Esophagus squamous epithelium (tissue), 4 donors: Measurements from ENCODE around the gene DDX24.

Experiments used
- POLR2A ChIP-seq, 4 donors: fragments of 450-650 bp; IDR thresholded peaks; one replicate each; pipeline ENCODE4 v1.6.1; 2017; ENCODE audit warnings: antibody characterized with exemption in 4 of 4, mild to moderate bottlenecking in 4 of 4, moderate library complexity in 3 of 4
- TF ChIP-seq, protein P1 (sequence below), 6 experiments: fragments of 450-650 bp in 4 of 6; fragments of 200-600 bp in 2 of 6; sonication (generic) in 2 of 6; IDR thresholded peaks; one replicate each; pipeline ENCODE4 v1.5.1; 2016 to 2019; ENCODE audit warnings: antibody characterized with exemption in 6 of 6, mild to moderate bottlenecking in 4 of 6, moderate library complexity in 4 of 6

DNA sequence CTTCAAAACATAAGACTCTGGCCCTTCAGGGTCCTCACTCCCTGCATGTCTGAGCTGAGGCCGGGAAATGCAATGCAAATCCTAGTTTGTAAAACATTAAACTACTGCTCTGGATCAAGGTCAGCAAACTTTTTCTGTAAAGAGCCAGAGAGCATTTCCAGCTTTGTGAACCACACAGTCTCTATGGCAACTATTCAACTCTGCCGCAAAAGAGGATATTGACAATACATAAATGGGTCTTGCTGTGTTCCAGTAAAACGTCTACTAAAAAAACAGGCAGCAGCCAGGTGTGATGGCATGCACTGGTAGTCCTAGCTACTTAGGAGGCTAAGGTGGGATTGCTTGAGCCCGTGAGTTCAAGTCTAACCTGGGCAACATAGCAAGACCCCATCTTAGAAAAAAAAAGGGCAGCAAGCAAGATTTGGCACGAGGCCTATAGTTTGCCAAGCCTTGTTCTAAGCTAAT, 22.3 kb downstream of the DDX24 start:
- TF ChIP-seq, protein P1, sequence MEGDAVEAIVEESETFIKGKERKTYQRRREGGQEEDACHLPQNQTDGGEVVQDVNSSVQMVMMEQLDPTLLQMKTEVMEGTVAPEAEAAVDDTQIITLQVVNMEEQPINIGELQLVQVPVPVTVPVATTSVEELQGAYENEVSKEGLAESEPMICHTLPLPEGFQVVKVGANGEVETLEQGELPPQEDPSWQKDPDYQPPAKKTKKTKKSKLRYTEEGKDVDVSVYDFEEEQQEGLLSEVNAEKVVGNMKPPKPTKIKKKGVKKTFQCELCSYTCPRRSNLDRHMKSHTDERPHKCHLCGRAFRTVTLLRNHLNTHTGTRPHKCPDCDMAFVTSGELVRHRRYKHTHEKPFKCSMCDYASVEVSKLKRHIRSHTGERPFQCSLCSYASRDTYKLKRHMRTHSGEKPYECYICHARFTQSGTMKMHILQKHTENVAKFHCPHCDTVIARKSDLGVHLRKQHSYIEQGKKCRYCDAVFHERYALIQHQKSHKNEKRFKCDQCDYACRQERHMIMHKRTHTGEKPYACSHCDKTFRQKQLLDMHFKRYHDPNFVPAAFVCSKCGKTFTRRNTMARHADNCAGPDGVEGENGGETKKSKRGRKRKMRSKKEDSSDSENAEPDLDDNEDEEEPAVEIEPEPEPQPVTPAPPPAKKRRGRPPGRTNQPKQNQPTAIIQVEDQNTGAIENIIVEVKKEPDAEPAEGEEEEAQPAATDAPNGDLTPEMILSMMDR (IDR thresholded peaks at IDR 0.05) = no peak
- no peak for TF ChIP-seq POLR2A (IDR thresholded peaks at IDR 0.05)
